KBM-7 (cell line): ENCODE data around the gene ZNRD2.
"Not testable (repeated sequence)": the region's sequence is repeated elsewhere in the genome, so short reads cannot be mapped to it uniquely, and the experiment has no call there.

Experiments used
- DNase-seq: peaks from one replicate; pipeline ENCODE4 v3.0.0-alpha.2; 2015
- in situ Hi-C: fragments of 300-500 bp; cut with MboI; formaldehyde crosslinking; loops from 2 replicates; pipeline ENCODE4 v1.14.3; 2020; ENCODE audit warnings: low sequenced_read_pairs, low pct_unique_long_range_greater_than_20kb, mixed read lengths

Gene ZNRD2, protein sequence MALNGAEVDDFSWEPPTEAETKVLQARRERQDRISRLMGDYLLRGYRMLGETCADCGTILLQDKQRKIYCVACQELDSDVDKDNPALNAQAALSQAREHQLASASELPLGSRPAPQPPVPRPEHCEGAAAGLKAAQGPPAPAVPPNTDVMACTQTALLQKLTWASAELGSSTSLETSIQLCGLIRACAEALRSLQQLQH

GRCh38 chr11:65569973-65570918 lies at the start of gene ZNRD2:
ZNRD2 (plus strand) TSS chr11:65570477; CDS start chr11:65570492, 15 bp downstream.
- in situ Hi-C loops: no loop called here
- peak; percentile 99 for DNase-seq

GRCh38 chr11:65521777-65522521 lies 48.3 kb upstream of the ZNRD2 start:
- in situ Hi-C loops, DNase-seq: not testable (repeated sequence)

DNA sequence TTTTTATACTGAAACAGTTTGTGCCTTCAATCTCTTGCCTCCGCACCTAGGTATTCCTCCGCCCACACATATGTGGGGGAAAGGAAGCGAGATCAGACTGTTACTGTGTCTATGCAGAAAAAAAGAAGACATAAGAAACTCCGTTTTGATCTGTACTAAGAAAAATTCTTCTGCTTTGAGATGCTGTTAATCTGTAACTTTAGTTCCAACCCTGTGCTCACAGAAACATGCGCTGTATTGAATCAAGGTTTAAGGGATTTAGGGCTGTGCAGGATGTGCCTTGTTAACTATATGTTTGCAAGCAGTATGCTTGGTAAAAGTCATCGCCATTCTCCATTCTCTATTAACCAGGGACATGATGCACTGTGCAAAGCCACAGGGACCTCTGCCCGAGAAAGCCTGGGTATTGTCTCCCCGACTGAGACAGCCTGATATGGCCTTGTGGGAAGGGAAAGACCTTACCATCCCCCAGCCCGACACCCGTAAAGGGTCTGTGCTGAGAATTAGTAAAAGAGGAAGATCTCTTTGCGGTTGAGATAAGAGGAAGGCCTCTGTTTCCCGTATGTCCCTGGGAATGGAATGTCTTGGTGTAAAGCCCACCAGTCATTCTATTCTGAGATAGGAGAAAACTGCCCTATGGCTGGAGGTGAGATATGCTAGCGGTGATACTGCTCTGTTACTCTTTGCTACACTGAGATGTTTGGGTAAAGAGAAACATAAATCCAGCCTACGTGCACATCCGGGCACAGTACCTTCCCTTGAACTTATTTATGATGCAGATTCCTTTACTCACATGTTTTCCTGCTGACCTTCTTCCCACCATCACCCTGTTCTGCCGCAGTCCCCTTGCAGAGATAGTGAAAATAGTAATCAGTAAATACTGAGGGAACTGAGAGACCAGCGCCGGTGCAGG lies 47.3 kb upstream of the ZNRD2 start:
- in situ Hi-C loops: not testable (repeated sequence)
- DNase-seq: peak; percentile 95

GRCh38 chr11:65523631-65523968 lies 46.7 kb upstream of the ZNRD2 start:
- in situ Hi-C loops, DNase-seq: not testable (repeated sequence)

GRCh38 chr11:65524014-65524740 lies 46.1 kb upstream of the ZNRD2 start:
- DNase-seq: peak; percentile 37
- in situ Hi-C loops: no loop called here

DNA sequence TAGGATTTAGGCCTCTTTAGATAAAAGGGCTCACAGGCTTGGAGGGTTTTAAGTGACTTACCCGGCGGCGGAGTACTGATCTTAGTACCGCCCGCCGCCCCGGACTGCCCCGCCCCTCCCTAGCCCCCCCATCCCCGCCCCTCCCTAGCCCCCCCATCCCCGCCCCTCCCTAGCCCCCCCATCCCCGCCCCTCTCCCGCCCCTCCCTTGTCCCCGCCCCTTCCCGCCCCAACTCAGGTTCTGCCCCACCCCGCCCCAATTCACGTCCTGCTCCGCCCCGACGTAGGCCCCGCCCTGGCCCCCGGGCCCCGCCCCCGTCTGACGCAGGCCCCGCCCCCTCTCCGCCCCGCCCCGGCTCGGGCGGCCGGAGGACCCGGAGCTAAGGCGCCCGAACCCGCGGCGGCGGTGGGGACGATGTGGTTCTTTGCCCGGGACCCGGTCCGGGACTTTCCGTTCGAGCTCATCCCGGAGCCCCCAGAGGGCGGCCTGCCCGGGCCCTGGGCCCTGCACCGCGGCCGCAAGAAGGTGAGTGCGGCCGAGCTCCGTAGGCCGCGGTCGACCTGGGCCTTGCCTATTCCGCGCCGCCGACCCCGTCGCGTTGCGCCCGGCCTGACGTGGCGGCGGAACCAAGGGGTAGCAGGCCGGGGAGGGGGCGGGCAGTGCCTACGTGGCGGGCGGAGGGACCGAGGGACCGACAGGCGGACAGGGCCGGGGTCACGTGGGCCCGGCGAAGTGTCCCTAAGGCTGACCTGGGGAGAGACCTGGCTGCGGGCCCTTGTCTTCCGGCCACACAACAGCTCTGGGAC lies 45.3 kb upstream of the ZNRD2 start, which contains the start of gene SCYL1:
TSS of gene SCYL1 (plus strand) at position 343 of the 805 bp plus-strand sequence. CDS start at position 414, 71 bp downstream.
- DNase-seq: peak; percentile 48
- in situ Hi-C loops: no loop called here

GRCh38 chr11:65525546-65526480 lies 44.5 kb upstream of the ZNRD2 start:
- in situ Hi-C loops: no loop called here
- DNase-seq: no peak

DNA sequence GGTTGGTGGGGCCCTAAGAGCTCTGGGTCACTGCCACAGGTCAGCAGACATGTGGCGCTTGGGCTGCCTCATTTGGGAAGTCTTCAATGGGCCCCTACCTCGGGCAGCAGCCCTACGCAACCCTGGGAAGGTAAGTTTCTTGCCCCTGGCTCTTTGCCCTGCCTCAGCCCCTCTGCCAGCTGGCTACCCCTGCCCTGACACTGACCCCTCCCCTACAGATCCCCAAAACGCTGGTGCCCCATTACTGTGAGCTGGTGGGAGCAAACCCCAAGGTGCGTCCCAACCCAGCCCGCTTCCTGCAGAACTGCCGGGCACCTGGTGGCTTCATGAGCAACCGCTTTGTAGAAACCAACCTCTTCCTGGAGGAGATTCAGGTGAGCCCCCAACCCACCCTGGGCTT lies 43.5 kb upstream of the ZNRD2 start:
- in situ Hi-C loops: no loop called here
- DNase-seq: no peak

DNA sequence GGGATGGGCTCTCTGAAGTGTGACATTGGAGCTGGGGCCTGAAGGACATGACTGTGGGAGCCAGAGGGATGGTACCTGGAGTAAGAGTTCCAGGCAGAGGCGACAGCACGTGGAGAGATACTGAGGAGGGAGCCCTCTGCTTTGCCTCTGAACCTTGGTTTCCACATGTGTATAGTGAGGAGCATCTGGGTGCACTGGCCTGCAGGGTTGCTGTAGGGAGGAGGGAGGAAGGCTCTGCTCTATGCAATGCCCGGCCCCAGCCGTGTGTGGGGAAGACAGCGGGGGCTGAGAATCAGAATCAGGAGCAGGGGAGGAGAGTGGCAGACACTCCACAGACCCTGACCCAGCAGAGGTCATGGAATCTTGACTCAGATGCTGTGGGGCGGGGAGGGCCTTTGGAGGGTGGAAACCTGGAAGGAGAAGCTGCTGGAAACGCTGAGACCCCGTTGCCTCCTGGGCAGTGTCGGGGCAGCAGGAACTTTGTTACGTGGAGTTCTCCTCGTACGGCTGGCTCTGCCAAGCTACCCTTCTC lies 41.4 kb upstream of the ZNRD2 start:
- in situ Hi-C loops: no loop called here

GRCh38 chr11:65529475-65530156 lies 40.7 kb upstream of the ZNRD2 start:
- in situ Hi-C loops: no loop called here
- no peak for DNase-seq

More for the DNA sequence above, 41.4 kb upstream of the ZNRD2 start:
- DNase-seq: no peak

DNA sequence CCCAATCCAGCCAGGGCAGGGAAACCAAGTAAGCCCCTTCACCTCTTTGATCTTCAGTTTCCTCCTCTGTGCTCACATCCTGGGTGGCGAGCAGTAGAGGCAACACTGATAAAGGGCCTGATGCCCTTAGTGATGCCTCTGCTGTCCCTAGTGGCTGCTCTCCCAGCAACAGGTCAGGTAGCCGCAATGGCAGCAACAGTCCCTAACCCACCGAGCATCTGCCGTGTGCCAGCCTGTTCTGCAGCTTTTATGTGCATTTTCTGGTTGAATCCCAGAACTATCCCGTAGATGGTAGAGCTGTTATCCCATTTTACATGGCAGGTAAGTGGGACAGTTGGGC lies 40.1 kb upstream of the ZNRD2 start:
- no peak for DNase-seq
- in situ Hi-C loops: no loop called here

GRCh38 chr11:65532388-65533064 lies 37.8 kb upstream of the ZNRD2 start:
- in situ Hi-C loops: no loop called here
- DNase-seq: no peak

DNA sequence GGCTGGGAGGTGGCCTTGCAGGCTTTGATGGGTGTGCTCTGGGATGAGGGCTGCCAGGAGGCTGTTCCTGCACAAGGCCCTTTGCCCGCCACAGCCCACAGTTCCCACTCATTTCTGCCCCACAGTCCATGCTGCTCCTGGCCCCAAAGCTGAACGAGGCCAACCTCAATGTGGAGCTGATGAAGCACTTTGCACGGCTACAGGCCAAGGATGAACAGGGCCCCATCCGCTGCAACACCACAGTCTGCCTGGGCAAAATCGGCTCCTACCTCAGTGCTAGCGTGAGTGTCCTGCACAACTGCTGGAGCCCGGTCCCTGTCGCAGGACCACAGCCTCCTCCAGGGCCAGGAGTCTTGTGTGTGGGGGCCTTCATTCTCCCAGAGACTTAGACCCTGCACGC lies 35.2 kb upstream of the ZNRD2 start:
- DNase-seq: no peak
- in situ Hi-C loops: no loop called here

- in situ Hi-C loops: no loop called here
- DNase-seq: no peak
These were observed 33.6 kb upstream of the ZNRD2 start for GRCh38 chr11:65536412-65537295.
